GM06990 (cell line): ENCODE data around the gene LRP5.

Experiments used
- DNase-seq: peaks from one replicate; pipeline ENCODE4 v3.0.0-alpha.2; 2011; ENCODE audit not compliant: insufficient read length; ENCODE audit errors: extremely low read depth
- H3K27me3 ChIP-seq: replicated peaks from 2 replicates; pipeline ENCODE4 v1.6.0; 2011; ENCODE audit warnings: low read length; ENCODE audit not compliant: control insufficient read depth, insufficient read depth
- H3K36me3 ChIP-seq: 2 replicates; pipeline ENCODE4 v1.5.1; 2011; ENCODE audit warnings: low read length; ENCODE audit not compliant: control insufficient read depth, insufficient read depth
- H3K4me3 ChIP-seq: replicated peaks from 2 replicates; pipeline ENCODE4 v1.5.1; 2011; ENCODE audit warnings: low read depth, mild to moderate bottlenecking, control low read depth, low read length
- TF ChIP-seq, protein P1 (sequence below): IDR thresholded peaks from 2 replicates; pipeline ENCODE4 v1.5.1; 2011; ENCODE audit warnings: low read length, control low read depth, mild to moderate bottlenecking, inconsistent platforms; ENCODE audit not compliant: insufficient read depth, poor library complexity, severe bottlenecking

Gene LRP5

DNA sequence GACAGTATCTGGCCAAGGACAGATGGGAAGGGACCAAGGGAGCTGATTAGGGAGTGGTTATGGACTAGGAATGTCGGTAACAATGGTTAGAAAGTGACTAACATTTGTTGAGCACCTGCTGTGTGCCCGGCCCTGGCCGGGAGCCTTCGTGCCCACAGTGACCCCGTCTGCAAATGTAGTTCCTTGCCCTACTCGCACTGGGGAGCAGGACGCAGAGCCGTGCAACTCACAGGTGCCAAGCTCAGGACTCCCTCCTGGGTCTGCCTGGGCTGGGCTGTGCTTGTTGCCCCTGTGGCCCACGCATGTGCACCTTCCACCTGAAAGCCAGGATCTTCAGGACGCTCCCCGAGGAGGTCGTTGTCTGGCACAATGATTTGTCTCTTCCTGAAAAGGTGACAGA is 91.4 kb downstream of the LRP5 start:
- TF ChIP-seq, protein P1, sequence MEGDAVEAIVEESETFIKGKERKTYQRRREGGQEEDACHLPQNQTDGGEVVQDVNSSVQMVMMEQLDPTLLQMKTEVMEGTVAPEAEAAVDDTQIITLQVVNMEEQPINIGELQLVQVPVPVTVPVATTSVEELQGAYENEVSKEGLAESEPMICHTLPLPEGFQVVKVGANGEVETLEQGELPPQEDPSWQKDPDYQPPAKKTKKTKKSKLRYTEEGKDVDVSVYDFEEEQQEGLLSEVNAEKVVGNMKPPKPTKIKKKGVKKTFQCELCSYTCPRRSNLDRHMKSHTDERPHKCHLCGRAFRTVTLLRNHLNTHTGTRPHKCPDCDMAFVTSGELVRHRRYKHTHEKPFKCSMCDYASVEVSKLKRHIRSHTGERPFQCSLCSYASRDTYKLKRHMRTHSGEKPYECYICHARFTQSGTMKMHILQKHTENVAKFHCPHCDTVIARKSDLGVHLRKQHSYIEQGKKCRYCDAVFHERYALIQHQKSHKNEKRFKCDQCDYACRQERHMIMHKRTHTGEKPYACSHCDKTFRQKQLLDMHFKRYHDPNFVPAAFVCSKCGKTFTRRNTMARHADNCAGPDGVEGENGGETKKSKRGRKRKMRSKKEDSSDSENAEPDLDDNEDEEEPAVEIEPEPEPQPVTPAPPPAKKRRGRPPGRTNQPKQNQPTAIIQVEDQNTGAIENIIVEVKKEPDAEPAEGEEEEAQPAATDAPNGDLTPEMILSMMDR: no peak
- DNase-seq: no peak
- Histone ChIP-seq H3K4me3 (no peak overlapping the region), H3K36me3 (no peaks in the 10 kb centered on the region; the same call in 1 of the 2 replicates), H3K27me3 (no peaks in the 10 kb centered on the region; the same call in 1 of the 2 replicates)

- TF ChIP-seq, protein P1: no peak
- no peak for DNase-seq
- H3K27me3 ChIP-seq: no peaks in the 10 kb centered on the region; the same call in 1 of the 2 replicates
- H3K36me3 ChIP-seq: peaks cover 4% of the 10 kb centered on the region
- H3K4me3 ChIP-seq: no peak overlapping the region
Observed at GRCh38 chr11:68406324-68407313, 94.2 kb downstream of the LRP5 start.

DNA sequence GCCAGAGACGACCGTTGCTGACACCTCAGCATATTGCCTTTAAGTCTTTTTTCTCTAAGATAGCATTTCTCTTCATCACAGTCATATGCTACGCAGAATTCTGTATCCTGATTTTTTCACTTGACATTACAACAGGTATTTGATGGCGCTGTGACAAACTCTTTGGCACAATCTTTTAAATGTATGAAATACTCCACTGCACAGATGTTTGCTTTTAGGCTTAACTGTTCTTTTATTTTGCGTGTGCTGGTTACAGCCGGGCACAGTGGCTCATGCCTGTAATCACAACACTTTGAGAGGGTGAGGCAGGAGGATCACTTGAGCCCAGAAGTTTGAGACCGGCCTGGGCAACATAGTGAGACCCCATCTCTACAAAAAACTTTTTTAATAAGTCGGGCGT is 96.1 kb downstream of the LRP5 start:
- peaks cover 4% of the 10 kb centered on the region for H3K36me3 ChIP-seq
- no peak overlapping the region for H3K4me3 ChIP-seq
- TF ChIP-seq, protein P1: no peak
- no peak for DNase-seq
- H3K27me3 ChIP-seq: no peaks in the 10 kb centered on the region

DNA sequence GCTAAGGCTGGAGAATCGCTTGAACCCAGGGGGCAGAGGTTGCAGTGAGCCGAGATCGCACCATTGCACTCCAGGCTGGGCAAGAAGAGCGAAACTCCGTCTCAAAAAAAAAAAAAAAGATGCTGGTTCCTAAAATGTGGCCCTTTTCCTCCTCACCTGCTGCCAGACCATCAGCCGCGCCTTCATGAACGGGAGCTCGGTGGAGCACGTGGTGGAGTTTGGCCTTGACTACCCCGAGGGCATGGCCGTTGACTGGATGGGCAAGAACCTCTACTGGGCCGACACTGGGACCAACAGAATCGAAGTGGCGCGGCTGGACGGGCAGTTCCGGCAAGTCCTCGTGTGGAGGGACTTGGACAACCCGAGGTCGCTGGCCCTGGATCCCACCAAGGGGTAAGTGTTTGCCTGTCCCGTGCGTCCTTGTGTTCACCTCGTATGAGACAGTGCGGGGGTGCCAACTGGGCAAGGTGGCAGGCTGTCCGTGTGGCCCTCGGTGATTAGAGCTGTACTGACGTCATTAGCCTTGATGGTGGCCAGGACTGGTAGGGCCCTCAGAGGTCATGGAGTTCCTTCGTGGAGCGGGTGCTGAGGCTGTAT is 97.5 kb downstream of the LRP5 start:
- TF ChIP-seq, protein P1: no peak
- no peaks in the 10 kb centered on the region for H3K27me3 ChIP-seq
- no peak overlapping the region for H3K4me3 ChIP-seq
- no peak for DNase-seq
- H3K36me3 ChIP-seq: peaks cover 6% of the 10 kb centered on the region

DNA sequence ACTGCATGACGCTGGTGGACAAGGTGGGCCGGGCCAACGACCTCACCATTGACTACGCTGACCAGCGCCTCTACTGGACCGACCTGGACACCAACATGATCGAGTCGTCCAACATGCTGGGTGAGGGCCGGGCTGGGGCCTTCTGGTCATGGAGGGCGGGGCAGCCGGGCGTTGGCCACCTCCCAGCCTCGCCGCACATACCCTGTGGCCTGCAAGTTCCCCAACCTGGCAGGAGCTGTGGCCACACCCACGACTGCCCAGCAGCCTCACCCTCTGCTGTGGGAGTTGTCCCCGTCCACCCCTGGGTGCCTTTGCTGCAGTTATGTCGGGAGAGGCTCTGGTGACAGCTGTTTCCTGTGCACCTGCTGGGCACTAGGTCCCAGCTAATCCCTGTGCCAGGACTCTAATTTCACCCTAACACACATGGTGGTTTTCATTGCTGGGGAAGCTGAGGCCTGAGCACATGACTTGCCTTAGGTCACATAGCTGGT is 99.2 kb downstream of the LRP5 start:
- TF ChIP-seq, protein P1: no peak

More for the DNA sequence above, 99.2 kb downstream of the LRP5 start:
- Histone ChIP-seq H3K27me3 (no peaks in the 10 kb centered on the region), H3K4me3 (no peak overlapping the region), H3K36me3 (peaks cover 8% of the 10 kb centered on the region)
- no peak for DNase-seq
